Peyer's patch (tissue), 4 donors: ENCODE measurements around the gene F7. TPM values are rescaled to one million over a fixed set of nuclear protein-coding genes. Genes with fewer than 3 reads are reported as not detected.

Experiments used
- DNase-seq, 3 donors: peaks; one replicate each; pipeline ENCODE4 v3.0.0-alpha.2; 2017 to 2019
- H3K27ac ChIP-seq, 4 donors: fragments of 200-600 bp; sonication (generic); one replicate each; pipeline ENCODE4 v1.5.1; 2016 to 2019
- H3K27me3 ChIP-seq, 2 donors: fragments of 200-600 bp; sonication (generic); one replicate each; pipeline ENCODE4 v1.5.1; 2019
- H3K36me3 ChIP-seq, 3 donors: fragments of 200-600 bp; sonication (generic); one replicate each; pipeline ENCODE4 v1.5.1; 2016 to 2019
- H3K4me1 ChIP-seq, 4 donors: fragments of 200-600 bp; sonication (generic); one replicate each; pipeline ENCODE4 v1.5.1; 2016 to 2019
- H3K4me3 ChIP-seq, 4 donors: fragments of 200-600 bp; sonication (generic); 1 replicate in 3 of 4; 2 replicates in 1 of 4; pipeline ENCODE4 v1.5.1; 2016 to 2019; ENCODE audit warnings: mild to moderate bottlenecking in 1 of 4
- H3K9me3 ChIP-seq, 4 donors: fragments of 200-600 bp; sonication (generic); one replicate each; pipeline ENCODE4 v1.5.1; 2016 to 2019; ENCODE audit warnings: mild to moderate bottlenecking in 1 of 4
- POLR2A ChIP-seq, 2 donors: fragments of 450-650 bp; IDR thresholded peaks; one replicate each; pipeline ENCODE4 v1.5.1; 2017; ENCODE audit warnings: antibody characterized with exemption in 2 of 2, mild to moderate bottlenecking in 2 of 2, moderate library complexity in 2 of 2
- total RNA-seq, 4 donors: library from RNA; depleted of rRNA; stranded (reverse); fragments of >200 nt; gene quantifications; one replicate each; pipeline ENCODE4 v1.1.0, GENCODE V29; 2016
- TF ChIP-seq, protein P1 (sequence below), 6 experiments: fragments of 450-650 bp in 4 of 6; fragments of 200-600 bp in 2 of 6; sonication (generic) in 1 of 6; IDR thresholded peaks; one replicate each; pipeline ENCODE4 v1.5.1; 2017 to 2019; ENCODE audit warnings: antibody characterized with exemption in 6 of 6, mild to moderate bottlenecking in 3 of 6, moderate library complexity in 1 of 6

F7 gene
- total RNA-seq, 4 donors from 2014 or later = 1.9 to 2.9 TPM; not detected in 2

DNA sequence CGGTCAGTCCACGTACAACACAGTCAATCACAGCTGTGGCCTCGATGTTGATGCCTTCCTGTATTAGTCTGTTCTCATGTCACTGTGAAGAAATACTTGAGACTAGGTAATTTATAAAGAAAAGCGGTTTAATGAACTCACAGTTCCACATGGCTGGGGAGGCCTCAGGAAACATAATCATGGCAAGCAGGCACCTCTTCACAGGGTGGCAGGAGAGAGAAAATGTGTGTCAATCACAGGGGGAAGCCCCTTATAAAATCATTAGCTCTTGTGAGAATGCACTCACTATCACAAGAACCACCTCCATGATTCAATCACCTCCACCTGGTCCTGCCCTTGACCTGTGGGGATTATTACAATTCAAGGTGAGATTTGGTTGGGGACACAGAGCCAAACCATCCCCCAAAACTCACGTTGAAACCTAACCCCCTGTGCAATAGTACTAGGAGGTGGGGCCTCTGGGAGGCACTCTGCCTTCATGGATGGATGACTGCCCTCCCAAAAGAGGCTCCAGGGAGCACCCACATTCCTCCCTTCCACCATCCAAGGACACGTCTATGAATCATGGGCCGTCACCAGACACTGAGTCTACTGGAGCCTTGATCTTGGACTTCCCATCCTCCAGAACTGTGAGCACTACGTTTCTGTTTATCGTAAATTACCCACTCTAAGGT is 50.5 kb downstream of the F7 start:
- Histone ChIP-seq H3K9me3 (no peaks in the 10 kb centered on the region), H3K27ac (no peak overlapping the region), H3K4me1 (peaks cover 0 to 17% (median 11%) of the 10 kb centered on the region in 4 donors), H3K27me3 (no peaks in the 10 kb centered on the region), H3K36me3 (no peaks in the 10 kb centered on the region), H3K4me3 (no peak overlapping the region)
- TF ChIP-seq, protein P1, sequence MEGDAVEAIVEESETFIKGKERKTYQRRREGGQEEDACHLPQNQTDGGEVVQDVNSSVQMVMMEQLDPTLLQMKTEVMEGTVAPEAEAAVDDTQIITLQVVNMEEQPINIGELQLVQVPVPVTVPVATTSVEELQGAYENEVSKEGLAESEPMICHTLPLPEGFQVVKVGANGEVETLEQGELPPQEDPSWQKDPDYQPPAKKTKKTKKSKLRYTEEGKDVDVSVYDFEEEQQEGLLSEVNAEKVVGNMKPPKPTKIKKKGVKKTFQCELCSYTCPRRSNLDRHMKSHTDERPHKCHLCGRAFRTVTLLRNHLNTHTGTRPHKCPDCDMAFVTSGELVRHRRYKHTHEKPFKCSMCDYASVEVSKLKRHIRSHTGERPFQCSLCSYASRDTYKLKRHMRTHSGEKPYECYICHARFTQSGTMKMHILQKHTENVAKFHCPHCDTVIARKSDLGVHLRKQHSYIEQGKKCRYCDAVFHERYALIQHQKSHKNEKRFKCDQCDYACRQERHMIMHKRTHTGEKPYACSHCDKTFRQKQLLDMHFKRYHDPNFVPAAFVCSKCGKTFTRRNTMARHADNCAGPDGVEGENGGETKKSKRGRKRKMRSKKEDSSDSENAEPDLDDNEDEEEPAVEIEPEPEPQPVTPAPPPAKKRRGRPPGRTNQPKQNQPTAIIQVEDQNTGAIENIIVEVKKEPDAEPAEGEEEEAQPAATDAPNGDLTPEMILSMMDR (IDR thresholded peaks at IDR 0.05) = no peak
- TF ChIP-seq POLR2A (IDR thresholded peaks at IDR 0.05) = no peak
- DNase-seq = no peak

DNA sequence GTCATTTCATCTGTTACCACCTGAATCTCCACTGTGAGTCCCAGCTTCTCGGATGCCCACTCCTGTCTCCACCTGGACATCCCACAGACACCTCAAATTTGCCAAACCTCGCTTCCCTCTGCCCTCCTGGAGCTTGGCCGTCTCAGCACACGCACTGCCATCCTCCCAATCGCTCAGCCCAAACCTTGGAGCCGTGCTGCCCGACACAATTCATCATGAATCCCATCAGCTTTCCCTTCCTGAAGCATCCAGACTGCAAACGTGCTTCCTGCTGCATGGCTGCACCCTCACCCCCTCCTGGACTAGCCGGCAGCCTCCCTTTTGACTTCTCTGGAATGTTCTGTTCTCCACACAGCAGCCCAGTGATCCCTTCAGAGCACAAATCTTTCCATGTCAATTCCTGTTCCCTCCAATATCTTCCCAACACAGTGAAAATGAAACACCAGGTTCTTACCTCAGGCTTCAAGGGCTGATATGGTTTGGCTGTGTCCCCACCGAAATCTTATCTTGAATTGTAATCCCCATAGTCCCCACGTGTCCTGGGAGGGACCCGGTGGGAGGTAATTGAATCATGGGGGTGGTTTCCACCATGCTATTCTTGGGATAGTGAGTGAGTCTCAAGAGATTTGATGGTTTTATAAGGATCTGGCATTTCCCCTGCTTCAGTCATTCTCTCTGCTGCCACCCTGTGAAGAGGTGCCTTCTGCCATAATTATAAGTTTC is 51.8 kb downstream of the F7 start:
- Histone ChIP-seq H3K27ac (no peak overlapping the region), H3K36me3 (no peaks in the 10 kb centered on the region), H3K4me3 (no peak overlapping the region), H3K4me1 (peaks cover 0 to 11% (median 8%) of the 10 kb centered on the region in 4 donors), H3K9me3 (no peaks in the 10 kb centered on the region), H3K27me3 (no peaks in the 10 kb centered on the region)
- TF ChIP-seq, protein P1 (IDR thresholded peaks at IDR 0.05) = no peak
- no peak for TF ChIP-seq POLR2A (IDR thresholded peaks at IDR 0.05)
- DNase-seq = peak in 1 of 3 donors; percentile 7

DNA sequence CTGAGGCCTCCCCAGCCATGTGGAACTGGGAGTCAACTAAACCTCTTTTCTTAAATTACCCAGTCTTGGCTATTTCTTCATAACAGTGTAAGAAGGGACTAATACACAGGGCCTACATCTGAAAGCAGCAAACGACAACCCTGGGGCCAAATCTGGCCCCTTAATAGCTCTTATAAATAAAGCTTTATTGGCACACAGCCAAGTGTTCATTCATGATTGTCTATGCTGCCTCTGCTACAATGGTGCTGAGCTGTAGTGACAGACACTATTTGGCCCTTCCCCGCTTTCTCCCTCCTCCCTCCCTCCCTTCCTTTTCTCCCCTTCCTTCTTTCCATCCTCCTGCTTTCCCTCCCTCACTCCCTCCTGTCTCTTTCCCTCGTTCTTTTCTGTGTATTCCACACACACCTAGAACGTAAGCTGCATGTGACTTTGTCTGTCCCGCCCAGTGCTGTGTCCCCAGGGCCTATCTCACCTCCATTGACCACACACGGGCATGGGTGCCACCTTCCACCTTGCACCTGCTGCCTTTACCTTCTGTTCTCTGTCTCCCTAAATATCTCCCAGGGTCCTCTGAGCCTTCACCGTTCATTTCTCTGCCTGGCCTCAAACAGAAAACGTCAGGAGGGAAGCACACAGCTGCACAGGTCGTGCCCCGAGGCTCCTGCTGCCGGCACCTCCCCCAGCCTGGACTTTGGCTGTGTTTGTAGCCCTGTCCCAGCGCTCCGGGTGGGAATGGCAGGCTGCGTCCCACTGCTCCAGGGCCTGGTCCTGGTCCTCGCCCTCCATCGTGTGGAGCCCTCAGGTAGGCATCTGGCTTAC is 52.5 kb downstream of the F7 start, which contains the start of gene PROZ:
TSS of gene PROZ (plus strand) at position 720 of the 819 bp plus-strand sequence. CDS start at position 733, 13 bp downstream.
- Histone ChIP-seq H3K9me3 (no peaks in the 10 kb centered on the region), H3K36me3 (no peaks in the 10 kb centered on the region), H3K27ac (no peak within 1 kb of the TSS), H3K4me3 (no peak within 1 kb of the TSS), H3K27me3 (peaks cover 0 to 4% of the 10 kb centered on the region in 2 donors), H3K4me1 (peaks cover 0 to 5% (median 4%) of the 10 kb centered on the region in 4 donors)
- DNase-seq = peak in 1 of 3 donors; percentile 10
- TF ChIP-seq, protein P1 (IDR thresholded peaks at IDR 0.05) = no peak

DNA sequence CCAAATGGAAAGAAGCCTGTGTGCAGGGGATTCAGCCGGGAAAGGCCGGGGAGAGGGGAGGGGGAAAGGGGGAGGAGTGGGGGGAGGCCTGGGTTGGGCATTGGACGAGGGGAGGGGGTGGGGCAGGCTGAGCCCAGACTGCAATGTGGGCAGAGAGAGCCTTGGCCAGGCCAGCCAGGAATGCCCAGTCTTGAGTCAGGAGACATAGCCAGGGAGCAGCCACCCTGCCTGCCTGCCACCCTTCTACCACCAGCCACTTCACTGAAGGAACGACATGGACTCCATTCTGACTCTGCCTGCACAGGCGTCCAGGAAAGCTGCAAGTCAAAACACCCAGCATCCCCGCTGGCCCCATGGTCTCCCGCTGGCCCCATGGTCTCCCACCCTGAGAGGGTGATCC is 53.4 kb downstream of the F7 start:
- TF ChIP-seq POLR2A (IDR thresholded peaks at IDR 0.05) = no peak
- Histone ChIP-seq H3K36me3 (no peaks in the 10 kb centered on the region), H3K27ac (no peak overlapping the region), H3K4me1 (no peaks in the 10 kb centered on the region), H3K4me3 (no peak overlapping the region), H3K9me3 (no peaks in the 10 kb centered on the region), H3K27me3 (peaks cover 0 to 4% of the 10 kb centered on the region in 2 donors)
- no peak for DNase-seq

DNA sequence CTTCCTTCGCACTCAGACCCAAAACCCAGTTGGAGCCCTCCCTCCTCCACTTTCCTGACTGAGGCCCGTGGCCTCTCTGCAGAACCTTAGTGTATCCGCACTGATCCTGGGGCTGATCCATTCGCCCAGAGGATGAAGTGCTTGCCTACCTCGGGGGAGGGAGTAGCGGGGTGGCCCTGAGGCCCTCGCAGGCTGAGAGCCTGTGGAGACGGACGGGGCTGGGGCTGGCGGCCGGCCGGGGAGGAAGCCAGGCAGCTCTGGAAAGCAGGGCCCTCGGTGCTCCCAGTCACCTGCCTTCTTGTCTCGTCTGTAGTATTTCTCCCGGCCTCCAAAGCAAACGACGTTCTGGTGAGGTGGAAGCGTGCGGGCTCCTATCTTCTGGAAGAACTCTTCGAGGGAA is 54.1 kb downstream of the F7 start:
- no peak for DNase-seq
- H3K4me1 ChIP-seq = no peaks in the 10 kb centered on the region
- peaks cover 0 to 4% of the 10 kb centered on the region in 2 donors for H3K27me3 ChIP-seq
- no peaks in the 10 kb centered on the region for H3K9me3 ChIP-seq
- TF ChIP-seq POLR2A (IDR thresholded peaks at IDR 0.05) = no peak
- TF ChIP-seq, protein P1 (IDR thresholded peaks at IDR 0.05) = no peak
- H3K36me3 ChIP-seq = no peaks in the 10 kb centered on the region
- H3K27ac ChIP-seq = no peak overlapping the region
- H3K4me3 ChIP-seq = no peak overlapping the region
